NAMALWA (cell line): ENCODE data around the gene TFF1.

ENCODE experiments used
- DNase-seq: peaks from one replicate; pipeline ENCODE4 v3.0.0-alpha.2; 2015; ENCODE audit warnings: low spot score

Gene TFF1

DNA sequence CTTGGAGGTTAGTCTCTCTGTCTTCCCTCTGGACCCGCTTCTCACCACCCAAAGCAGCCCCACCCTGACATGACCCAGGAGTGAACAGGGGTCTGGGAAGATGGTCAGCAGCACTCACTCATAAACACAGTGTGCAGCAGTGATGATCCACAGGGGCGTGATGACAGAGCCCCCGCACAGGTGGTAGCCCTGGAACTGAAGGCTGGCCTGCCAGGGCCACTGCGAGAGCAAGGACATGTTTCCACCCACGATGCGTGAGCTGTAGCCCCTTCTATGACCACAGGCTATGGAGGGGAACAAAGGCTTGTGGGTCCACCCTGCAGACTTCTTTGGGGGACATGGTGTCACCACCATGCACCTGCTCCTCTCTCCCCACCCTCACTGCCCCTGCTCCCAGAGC is 16.6 kb upstream of the TFF1 start:
- DNase-seq = no peak

DNA sequence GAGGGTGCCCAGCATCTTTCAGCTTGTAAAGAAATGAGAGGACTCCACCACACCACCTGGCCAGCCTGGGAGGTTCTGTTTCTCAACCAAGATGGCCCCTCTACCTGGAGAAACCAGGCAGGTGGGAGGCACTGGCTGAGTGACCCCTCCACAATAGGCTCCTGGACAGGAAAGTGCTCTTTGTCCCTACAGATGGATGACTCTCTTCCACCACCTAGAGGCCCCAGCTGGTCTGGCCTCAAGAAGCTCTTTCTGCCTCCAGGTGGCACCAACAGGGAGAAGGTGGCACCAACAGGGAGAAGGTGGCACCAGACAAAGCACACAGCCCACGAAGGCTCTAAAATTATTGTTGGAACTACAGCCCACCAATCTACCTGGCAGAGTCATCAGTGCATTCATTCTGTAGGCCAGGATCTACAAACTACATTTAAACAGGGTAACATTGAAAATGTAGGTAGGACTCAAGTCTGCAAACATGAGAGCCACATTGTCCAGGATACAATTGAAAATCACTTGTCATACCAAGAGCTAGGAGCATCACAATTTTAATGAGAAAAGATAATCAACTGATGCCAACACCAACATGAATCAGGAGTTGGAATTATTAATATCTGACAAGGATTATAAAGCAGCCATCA is 15.1 kb upstream of the TFF1 start:
- peak; percentile 58 for DNase-seq

DNA sequence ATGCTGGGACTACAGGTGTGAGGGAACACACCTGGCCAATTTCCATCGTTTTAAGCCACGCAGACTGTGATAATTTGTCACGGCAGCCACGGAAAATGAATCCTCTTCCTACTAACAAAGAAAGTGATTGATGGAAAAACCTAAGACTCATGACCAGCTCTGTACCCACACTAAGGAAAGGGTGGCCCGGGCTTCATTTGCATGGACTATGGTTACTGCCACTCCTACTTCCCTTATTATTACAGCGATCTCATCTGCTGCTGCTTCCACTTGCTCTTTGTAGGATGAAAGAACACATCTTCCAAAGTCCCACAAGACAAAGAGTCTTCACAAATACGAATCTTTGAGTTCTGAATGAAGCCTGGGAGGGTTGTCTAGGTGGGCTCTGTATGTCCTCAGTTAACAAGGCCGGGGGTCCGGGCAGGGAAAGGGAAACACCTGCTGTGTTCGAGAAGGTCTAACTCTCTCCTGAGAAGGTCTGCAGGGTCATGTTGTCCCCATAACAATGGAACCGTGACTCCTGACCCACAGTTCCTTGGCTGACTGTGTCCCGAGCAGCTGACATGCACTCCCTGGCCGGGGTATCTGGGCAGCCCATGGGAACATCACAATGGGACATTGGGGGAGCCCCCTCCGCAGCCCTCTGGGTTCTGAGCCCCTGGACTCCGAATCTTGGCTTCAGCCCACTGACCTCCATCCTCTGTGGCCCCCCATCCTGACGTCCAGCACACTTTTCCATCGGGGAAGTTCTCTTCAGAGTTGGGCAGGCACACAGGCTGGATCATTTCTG is 13.3 kb upstream of the TFF1 start:
- DNase-seq = peak; percentile 25

DNA sequence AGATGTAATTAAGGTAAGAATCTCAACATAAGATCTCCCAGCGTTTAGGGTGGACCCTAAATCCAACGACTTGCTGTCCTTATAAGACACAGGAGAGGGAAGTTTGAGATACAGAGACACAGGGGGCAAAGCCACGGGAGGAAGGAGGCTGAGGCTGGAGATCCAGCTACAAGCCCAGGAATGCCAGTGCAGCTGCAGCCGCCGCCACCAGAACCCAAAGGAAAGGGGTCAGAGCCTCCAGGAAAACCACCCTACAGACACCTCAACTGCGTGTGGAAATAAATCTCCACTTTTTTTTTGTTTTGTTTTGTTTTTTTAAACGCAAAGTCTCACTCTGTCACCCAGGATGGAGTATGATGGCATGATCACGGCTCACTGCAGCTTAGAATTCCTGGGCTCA is 12.1 kb upstream of the TFF1 start:
- DNase-seq = no peak

DNA sequence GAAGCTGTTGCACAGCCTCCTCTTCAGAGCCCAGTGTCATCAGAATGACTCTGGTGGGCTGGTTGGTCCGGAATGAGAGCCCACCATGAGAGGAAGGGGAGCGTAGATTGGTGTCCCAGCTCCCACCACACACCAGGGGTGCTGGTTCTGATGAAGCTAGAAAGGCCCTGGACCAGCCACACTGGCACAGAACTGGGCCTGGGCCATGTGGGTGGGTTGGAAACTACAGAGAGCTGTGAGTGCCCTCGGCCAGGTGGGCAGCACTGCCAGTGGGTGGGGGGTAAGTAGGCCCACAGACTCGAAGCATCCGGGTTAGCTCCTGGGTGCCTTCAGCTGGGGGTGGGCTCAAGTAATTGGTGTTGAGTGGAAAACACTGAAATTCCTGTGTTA is 11.6 kb upstream of the TFF1 start:
- no peak for DNase-seq

DNA sequence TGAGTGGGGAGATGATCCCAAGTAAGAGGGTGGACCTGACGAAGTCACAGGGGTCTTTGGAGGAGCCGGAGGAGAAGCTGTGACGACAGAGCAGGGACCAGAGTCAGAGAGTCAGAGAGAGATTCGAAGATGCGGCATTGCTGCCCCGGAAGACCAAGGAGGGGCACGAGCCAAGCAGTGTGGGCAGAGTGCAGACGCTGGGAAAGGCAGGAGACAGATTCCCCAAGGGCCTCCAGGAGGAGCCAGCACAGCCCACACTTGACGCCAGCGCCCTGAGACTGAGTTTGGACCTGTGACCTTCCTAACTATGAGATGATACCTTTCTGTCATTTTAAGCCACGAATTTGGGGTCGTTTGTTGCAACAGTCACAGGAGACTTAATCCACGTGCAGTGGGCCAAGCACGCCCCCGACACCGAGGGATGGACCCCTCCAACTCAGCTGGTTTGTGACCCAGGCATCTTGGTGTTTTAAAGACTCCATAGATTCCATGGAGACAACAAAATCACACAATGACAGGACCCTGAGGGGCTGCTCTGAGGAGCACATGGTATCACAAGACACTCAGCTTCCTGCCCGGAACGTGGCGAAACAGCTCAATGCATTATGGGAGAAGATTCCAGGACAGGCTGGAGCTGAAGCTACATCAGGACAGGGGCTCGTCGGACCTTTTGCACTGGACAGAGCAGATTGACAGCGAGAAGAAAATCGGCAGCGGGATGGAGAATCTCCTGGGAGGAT is 11.0 kb upstream of the TFF1 start:
- DNase-seq = no peak

DNA sequence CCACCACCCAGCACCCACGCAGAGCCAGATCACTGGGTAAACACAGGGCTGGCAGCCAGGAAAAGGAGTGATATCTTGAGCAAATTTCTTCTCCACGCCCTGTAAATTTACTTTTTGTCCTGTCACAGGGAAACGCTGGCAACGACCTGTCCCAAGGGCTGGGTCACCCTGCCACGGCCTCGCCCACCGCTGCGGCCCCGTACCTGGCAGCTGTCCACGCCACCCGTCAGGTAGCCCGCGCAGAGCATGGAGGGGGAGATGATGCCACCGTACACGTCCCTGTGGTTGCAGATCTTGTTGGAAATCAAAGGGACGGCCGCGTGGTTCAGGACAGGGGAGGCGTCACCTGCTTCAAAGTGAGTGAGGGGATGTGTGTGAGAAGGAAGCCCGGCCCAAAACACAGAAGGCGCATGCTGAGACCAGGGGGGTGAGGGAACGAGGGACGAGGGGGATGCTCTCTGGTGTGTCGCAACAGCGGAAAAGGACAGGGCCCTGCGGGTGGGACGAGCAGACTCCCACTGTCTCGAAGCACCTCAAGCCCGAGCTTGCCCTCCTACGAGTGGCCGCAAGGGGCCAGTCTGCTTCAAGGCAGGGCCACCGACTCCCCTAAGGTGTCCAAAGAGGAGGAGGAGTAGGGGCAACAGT is 10.1 kb upstream of the TFF1 start:
- DNase-seq = no peak

DNA sequence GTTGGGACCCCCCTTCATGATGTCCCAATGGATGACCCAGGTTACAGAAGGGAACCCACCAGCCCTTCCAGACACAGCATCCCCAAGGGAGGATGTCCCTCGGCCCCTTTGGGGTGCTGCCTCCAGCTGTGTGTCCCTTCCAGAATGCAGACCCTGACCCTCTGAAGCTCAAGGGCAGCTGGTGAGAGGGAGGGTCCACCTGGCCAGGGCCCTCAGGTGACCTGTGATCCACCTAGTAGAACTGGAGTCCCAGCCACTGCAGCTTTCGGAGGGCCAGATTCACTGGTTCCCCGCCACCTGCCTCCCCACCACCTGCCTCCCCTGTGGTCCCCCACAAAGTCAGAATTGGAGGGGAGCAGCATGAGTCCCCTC is 9.6 kb upstream of the TFF1 start:
- no peak for DNase-seq

DNA sequence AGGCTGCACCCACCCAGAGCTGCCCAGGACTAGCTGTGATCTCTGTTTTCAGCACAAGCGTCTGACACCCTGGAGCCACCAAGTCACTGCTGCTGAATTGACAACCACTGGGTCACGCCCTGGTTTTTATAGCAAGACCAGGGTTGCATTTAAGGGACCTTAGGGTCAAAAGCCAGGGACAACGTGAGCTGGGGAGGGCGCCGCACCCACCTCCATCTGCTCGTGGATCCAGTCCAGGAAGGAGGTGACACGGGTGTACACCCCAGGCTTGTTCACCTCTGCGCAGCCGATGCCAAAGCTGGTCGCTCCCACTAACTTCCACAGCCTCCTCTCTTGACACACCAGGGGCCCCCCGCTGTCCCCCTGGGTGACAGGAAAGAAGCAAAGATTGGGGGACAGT is 9.2 kb upstream of the TFF1 start:
- DNase-seq = no peak

DNA sequence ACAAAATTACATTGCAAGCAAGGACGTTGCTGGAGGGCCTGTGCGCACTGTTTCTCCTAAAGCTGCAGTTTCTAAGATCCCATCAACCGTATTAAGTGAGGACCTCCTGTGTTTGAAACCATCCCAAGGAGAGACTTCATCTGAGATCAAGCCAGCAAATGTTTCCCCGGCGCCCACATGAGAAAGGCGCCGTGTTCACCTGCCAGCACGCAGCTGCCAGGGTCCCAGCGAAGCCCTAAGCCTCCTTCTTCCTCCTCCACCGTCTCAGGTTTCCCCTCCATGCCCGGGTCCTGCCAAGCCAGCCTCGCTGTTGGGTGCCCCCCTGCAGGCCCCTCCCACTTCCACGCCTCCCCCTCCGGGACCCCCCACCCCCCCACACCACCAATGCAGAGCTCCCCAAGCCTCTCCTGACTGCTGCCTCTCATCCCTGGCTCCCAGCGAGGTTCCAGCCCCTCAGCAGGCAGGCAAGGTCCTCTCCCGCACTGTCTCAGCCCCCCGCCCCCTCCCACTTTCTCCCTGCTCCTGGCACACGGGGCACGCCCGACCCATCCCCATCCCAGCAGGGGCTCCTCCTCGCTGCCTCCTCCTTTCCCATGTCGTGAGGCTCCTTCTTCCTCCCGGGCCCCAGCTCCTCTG is 8.6 kb upstream of the TFF1 start:
- DNase-seq = no peak

DNA sequence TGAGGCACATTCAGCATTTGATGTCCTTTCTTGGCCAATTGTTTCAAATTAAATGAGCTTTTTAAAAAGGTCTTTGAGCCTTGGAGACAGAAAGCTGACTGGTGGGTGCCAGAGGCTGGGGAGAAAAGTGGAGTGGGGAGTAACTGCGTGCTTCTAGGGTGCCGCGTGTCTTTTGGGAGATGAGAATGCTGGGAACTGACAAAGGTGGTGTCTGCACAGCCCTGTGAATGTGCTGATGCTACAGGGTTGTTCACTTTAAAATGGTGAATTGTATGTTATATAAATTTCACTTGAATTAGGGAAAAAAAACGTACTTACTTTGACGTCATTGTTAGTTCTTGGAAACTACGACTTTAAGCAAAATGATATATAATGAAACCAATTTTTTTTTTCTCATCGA is 8.1 kb upstream of the TFF1 start:
- DNase-seq = no peak

DNA sequence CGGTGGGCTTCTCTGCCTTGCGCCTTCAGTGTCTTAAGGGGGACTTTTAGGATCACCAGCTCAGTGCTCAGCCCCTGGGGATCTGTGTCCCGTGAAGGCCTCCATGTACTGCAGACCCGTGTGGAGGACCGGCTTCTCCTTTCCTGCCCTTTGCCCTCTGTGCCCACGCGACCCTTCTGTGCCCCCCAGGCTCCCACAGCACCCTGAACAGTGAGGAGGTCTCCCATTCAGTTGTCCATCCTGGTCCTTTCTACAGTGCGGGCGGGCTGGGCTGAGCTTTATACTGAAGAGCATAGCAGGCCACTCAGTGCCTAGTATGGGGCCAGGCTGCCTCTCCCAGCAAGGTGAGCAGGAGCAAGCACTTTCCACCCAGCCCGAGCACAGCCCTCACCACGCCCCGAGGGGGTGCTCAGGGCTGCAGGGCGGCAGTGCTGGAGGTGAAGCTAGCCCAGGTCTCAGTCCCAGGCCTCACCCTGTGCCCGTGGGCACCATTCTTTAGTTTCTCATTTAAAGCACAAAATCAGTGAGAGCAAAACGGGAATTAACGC is 7.6 kb upstream of the TFF1 start:
- DNase-seq = no peak

DNA sequence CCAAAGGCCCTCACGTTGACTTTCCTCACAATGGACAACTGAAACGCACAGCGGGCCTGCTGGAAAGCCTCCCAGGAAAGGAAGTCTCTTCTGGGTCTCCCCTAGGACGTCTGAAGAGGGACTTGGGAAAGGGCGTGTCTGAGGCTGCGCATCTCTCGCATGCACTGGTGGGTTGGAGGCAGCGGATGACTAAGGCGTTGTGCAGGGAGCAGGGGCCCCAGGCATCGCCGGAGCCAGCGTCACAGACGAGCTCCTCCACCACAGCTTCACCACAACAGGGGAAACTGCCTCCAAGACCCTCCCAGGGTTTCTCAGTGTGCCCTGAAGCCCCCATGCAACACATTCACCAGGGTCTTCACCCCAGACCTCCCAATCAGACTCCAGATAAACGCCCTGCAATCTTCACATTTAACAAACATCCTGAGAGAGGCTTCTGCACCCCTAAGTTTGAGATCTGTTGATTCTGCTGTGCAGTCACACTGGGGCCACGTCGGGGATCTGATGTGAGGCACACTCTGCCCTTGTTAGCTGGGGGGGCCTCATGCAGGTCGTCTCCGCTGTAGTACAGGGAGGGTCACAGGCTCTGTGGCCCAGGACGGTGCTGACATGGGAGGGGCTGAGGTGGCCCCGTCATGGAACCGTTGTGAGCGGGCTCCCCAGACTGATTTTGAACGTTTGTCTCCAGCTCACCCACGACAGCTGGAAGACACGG is 7.0 kb upstream of the TFF1 start:
- DNase-seq = no peak

DNA sequence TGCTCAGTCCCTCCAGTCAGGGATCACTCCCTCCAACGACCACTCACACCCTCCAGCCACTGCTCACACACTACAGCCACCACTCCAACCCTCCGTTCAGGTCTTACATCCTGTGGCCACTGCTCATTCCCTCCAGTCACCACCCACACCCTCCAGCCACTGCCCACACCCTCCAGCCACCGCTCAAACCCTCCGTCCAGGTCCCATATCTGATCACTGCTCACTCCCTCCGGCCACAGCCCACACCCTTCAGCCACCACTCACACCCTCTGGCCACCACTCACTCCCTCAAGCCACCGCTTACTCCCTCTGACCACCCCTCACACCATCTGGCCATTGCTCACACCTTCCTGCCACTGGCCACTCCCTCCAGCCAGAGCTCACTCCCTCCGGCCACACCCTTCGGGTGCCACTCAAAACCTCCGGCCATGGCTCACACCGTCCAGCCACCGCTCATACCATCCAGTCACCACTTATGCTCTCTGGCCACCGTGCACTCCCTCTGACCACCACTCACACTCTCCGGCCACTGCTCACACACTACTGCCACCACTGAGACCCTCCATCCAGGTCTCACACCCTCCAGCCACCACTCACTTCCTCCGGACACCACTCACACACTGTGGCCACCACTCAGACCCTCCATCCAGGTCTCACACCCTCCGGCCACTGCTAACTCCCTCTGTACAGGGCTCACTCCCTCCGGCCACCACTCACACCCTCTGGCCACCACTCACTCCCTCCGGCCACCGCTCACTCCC is 4.7 kb upstream of the TFF1 start:
- DNase-seq = no peak

DNA sequence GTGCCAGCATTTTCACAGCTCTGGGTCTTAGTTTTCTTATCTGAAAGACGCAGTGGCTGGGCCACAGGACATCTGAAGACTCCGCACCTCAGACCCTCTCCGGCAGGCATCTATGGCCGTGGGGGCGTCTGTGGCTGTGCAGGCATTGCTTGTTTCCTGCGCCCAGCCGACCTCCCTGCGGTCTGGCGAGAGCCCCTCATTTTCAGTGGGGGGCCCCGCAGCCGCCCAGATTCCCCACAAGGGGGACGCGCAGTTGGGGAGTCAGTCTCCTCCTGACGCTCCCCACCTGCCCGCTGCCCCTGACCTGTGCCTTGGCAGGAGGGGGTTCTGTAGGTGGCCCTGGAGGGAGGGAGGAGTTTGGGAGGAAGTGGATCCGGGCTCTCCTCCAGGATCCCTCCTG is 3.5 kb upstream of the TFF1 start:
- DNase-seq = no peak

DNA sequence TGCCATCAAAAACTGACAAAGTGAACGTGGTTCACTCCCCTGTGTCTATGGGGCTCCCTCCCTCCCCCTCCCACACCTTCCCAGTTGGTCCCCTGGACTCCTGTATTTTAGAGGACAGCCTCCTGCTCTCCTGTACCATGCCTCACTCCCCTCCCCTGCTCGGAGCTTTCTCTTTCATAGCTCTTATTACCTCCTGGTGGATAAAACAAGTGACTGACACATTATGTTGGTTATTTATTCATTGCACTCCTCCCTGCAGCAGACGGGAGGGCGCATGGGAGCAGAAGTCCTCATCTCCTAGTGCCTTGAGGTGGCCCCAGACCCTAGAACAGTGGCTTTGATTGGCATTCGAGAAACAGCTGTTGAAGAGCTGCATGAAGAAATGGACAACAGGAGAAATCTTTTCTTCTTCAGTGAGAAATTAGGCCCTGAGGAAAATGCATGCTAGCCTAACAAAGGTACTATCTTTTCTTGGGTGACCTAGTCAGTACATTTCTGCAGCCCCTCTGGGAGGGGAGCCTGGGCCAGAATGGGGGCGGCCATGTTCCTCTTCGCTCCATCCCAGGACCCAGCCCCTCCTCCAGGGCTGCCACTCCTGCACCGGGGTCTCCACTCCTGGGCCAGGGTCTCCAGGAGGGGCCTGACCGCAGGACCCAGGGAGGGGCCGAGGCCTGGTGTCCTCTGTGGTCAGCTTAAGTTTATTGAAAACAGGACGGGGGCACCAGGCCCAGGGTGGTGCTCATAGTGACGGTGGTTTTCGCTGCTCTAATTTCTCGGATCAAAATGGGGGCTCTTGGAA is 1.2 kb upstream of the TFF1 start:
- DNase-seq = peak; percentile 29

DNA sequence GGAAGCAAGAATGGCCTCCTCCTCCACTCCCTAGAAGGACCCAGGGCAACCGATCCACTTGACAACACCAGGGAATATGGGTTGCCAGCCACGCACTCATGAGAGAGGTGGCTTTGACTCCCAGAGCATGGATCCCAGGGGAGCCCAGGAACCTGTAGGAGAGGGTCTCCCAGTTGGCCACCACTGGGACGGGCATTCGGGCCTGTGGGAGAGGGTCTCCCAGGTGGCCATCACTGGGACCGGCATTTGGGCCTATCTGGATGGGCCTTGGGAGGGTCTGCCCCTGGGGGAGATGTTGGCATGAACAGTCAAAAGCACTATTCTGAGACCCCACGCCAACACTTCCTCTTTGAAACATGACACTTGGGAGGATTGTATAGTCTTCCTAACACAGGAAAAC is 565 bp downstream of the TFF1 start:
- no peak for DNase-seq

DNA sequence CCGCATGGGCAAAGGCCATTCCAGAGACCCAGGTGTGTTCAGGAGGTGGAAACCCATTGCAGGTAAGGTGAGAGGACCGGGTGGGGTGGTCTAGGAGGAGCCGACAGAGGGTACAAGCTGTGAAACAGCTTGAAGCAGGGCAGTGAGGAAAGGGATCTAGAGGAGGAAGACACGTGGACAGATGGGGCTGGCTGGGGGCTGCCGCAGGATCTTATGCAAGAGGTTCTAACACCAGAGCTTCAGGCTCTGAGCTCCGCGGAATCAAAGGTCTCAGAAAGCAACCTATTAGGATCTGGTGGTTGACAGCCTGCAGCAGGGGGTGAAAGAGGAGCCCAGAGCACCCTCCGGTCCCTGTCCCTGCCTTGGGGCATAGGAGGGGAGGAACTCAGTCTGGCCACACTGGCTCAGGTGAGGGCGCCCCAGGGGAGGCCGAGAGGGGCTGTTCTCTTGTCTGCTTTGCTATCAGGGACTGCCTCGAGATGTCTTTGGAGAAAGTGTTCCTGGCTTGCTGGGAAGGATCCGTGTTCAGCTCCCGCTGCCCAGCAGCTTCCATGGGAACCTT is 1.9 kb downstream of the TFF1 start:
- no peak for DNase-seq

DNA sequence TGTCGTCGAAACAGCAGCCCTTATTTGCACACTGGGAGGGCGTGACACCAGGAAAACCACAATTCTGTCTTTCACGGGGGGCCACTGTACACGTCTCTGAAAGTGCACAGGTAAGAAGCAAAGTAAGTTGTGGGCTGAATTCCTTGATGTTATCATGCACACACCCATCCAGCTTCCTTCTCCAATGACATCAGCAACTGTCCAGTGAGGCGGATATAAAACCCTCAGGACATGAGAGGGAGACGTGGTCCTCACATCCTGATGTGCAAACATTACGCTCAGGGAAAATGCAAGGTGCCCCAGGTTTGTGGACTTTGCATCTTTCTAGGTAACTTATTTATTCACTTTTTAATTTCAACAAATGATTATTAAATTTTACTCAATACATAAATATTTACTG is 3.0 kb downstream of the TFF1 start:
- no peak for DNase-seq

DNA sequence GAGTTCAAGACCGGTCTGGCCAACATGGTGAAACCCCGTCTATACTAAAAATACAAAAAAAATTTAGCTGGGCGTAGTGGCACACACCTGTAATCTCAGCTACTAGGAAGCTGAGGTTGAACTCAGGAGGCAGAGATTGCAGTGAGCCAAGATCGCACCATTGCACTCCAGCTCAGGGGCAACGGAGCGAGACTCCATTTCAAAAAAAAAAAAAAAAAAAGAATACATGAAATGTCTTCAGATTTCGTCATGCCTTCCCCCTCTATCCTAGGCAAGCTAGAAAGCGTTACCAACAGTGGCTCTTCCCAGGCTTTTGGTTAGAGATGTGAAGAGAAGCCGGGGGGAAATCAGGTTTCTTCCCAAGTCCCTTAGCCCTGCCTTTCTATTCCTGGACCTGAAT is 3.6 kb downstream of the TFF1 start:
- peak; percentile 20 for DNase-seq
